PC-3 (cell line): ENCODE measurements around the gene CADPS2.

Experiments used
- EZH2 ChIP-seq: fragments of 300-600 bp; sonication (generic); IDR thresholded peaks from one replicate; pipeline ENCODE4 v1.6.1; 2017; ENCODE audit warnings: antibody characterized with exemption, mild to moderate bottlenecking, low read length; ENCODE audit not compliant: unreplicated experiment
- TF ChIP-seq, protein P1 (sequence below): fragments of 300-600 bp; sonication (generic); conservative IDR thresholded peaks from 2 replicates; pipeline ENCODE4 v1.5.1; 2017; ENCODE audit warnings: antibody characterized with exemption, low read depth, mild to moderate bottlenecking, low read length

DNA sequence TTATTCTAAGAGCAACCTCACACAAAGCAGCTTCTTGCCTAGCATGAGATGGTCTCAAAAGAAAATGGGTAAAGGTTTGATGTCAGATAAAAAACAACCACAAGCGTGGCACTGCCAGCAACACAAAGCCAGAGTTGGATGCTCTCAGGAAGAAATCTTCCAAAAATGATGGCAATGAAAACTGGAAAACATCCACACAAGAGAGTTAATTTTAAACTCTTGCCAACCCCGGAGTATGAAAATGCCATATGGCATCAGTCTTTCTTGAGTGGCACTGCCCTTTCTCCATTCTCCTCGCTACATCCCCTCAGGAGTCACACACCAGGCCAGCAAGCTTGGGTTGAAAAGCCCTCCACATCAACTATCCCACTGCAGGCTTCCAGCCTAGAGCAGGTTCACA is 41.0 kb downstream of the CADPS2 start:
- TF ChIP-seq, protein P1, sequence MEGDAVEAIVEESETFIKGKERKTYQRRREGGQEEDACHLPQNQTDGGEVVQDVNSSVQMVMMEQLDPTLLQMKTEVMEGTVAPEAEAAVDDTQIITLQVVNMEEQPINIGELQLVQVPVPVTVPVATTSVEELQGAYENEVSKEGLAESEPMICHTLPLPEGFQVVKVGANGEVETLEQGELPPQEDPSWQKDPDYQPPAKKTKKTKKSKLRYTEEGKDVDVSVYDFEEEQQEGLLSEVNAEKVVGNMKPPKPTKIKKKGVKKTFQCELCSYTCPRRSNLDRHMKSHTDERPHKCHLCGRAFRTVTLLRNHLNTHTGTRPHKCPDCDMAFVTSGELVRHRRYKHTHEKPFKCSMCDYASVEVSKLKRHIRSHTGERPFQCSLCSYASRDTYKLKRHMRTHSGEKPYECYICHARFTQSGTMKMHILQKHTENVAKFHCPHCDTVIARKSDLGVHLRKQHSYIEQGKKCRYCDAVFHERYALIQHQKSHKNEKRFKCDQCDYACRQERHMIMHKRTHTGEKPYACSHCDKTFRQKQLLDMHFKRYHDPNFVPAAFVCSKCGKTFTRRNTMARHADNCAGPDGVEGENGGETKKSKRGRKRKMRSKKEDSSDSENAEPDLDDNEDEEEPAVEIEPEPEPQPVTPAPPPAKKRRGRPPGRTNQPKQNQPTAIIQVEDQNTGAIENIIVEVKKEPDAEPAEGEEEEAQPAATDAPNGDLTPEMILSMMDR, result no peak
- no peak for TF ChIP-seq EZH2
